Measurements from ENCODE around the gene SLC44A2. TPM values are rescaled to one million over a fixed set of nuclear protein-coding genes. Genes with fewer than 3 reads are reported as not detected.
"Not testable (repeated sequence)": the region's sequence is repeated elsewhere in the genome, so short reads cannot be mapped to it uniquely, and the experiment has no call there.

SLC44A2 gene
- total RNA-seq, 1 experiment from 2014 or later: 31.5 TPM

DNA sequence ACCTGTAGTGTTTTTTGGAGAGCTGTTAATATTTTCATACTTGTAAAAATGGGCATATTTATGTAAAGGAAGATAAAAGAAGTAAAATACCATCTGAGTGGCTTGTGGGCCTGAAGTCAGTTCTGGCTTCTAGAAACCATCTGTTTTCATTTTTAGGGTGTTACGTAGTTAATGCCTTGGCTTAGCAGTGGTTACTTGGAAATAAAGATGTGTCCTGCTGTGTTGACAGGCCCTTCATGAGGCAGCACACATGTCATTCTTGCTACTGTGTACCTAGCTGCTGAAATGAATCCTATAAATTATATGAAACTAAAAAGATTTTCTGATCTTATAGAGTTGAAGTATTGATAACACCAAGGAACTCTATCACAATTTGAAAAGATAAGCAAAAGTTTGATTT, 44.8 kb downstream of the SLC44A2 start:
- Histone ChIP-seq H3K4me1 (ENCODE audit: control insufficient read depth, insufficient read depth, low read length) (peaks cover 3% of the 10 kb centered on the region; the same call in 1 of the 2 replicates), H3K9me3 (ENCODE audit: control insufficient read depth, insufficient read depth, low read depth, low read length) (no peaks in the 10 kb centered on the region), H3K27me3 (ENCODE audit: control insufficient read depth, insufficient read depth, low read length) (no peaks in the 10 kb centered on the region), H3K27ac (ENCODE audit: low read length) (no peak overlapping the region), H3K4me3 (ENCODE audit: low read depth in 2 of 2, low read length in 2 of 2) (no peak overlapping the region), H3K36me3 (ENCODE audit: control insufficient read depth, insufficient read depth, low read length) (peaks cover 8% of the 10 kb centered on the region; the same call in 1 of the 2 replicates)
- in situ Hi-C loops (cut with HindIII; ENCODE audit: low pct_unique_long_range_greater_than_20kb, low sequenced_read_pairs) (no loop called here), intact Hi-C loops (cut with micrococcal nuclease; ENCODE audit: unreplicated experiment) (no loop called here)
- DNase-seq (ENCODE audit: low read depth, low spot score): no peak
- no TSS peak for BruUV-seq (replicated peaks)
- TF ChIP-seq POLR2AphosphoS5 (IDR thresholded peaks at IDR 0.05; ENCODE audit: low read depth, low read length): no peak
- TF ChIP-seq, protein P1, sequence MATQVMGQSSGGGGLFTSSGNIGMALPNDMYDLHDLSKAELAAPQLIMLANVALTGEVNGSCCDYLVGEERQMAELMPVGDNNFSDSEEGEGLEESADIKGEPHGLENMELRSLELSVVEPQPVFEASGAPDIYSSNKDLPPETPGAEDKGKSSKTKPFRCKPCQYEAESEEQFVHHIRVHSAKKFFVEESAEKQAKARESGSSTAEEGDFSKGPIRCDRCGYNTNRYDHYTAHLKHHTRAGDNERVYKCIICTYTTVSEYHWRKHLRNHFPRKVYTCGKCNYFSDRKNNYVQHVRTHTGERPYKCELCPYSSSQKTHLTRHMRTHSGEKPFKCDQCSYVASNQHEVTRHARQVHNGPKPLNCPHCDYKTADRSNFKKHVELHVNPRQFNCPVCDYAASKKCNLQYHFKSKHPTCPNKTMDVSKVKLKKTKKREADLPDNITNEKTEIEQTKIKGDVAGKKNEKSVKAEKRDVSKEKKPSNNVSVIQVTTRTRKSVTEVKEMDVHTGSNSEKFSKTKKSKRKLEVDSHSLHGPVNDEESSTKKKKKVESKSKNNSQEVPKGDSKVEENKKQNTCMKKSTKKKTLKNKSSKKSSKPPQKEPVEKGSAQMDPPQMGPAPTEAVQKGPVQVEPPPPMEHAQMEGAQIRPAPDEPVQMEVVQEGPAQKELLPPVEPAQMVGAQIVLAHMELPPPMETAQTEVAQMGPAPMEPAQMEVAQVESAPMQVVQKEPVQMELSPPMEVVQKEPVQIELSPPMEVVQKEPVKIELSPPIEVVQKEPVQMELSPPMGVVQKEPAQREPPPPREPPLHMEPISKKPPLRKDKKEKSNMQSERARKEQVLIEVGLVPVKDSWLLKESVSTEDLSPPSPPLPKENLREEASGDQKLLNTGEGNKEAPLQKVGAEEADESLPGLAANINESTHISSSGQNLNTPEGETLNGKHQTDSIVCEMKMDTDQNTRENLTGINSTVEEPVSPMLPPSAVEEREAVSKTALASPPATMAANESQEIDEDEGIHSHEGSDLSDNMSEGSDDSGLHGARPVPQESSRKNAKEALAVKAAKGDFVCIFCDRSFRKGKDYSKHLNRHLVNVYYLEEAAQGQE (IDR thresholded peaks at IDR 0.05; ENCODE audit: insufficient read depth in 1 of 2, low read depth in 2 of 2, low read length in 1 of 2): no peak
- TF ChIP-seq SIN3A (IDR thresholded peaks at IDR 0.05; ENCODE audit: borderline replicate concordance, insufficient read depth, low read depth, low read length): no peak
- TF ChIP-seq, protein P2, sequence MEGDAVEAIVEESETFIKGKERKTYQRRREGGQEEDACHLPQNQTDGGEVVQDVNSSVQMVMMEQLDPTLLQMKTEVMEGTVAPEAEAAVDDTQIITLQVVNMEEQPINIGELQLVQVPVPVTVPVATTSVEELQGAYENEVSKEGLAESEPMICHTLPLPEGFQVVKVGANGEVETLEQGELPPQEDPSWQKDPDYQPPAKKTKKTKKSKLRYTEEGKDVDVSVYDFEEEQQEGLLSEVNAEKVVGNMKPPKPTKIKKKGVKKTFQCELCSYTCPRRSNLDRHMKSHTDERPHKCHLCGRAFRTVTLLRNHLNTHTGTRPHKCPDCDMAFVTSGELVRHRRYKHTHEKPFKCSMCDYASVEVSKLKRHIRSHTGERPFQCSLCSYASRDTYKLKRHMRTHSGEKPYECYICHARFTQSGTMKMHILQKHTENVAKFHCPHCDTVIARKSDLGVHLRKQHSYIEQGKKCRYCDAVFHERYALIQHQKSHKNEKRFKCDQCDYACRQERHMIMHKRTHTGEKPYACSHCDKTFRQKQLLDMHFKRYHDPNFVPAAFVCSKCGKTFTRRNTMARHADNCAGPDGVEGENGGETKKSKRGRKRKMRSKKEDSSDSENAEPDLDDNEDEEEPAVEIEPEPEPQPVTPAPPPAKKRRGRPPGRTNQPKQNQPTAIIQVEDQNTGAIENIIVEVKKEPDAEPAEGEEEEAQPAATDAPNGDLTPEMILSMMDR (IDR thresholded peaks at IDR 0.05): no peak
- no peak for TF ChIP-seq TCF7L2 (IDR thresholded peaks at IDR 0.05; ENCODE audit: low read depth, low read length)
- CTCF ChIA-PET: no interaction called here
- POLR2A ChIA-PET: interaction anchor here (0.6 kb wide), 1 partner anchor 200 kb away, joined by 5 read pairs; no protein-coding TSS in a partner anchor
- no peak for ATAC-seq

DNA sequence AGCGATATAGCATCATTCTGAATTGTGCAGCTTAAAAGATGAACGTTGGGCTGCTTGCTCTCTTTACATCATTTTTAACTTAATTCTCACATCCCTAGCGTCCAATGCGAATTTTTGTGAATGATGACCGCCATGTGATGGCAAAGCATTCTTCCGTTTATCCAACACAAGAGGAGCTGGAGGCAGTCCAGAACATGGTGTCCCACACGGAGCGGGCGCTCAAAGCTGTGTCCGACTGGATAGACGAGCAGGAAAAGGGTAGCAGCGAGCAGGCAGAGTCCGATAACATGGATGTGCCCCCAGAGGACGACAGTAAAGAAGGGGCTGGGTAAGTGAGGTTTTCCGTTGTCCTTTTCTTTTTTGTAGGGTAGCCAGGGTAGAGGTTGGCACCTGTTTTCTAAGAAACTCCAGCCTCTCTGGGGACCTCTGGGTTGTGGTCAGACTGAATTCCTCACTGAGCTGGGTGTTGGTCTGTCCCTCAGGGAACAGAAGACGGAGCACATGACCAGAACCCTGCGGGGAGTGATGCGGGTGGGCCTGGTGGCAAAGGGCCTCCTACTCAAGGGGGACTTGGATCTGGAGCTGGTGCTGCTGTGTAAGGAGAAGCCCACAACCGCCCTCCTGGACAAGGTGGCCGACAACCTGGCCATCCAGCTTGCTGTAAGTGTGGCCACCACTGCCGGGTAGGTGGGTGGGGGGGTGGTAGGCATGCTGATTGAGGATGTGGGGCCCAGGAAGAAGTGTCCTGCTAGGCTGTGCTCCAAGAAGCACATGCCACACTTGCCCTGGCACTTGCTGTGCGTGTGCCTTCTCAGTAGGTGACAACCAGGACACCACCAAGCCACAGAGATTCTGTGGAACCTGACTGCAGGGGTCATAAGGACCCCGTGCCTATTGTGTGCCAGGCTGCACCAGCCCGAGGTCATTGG, 45.8 kb downstream of the SLC44A2 start:
- H3K27me3 ChIP-seq (ENCODE audit: control insufficient read depth, insufficient read depth, low read length): no peaks in the 10 kb centered on the region
- no peak overlapping the region for H3K4me3 ChIP-seq (ENCODE audit: low read depth in 2 of 2, low read length in 2 of 2)
- H3K9me3 ChIP-seq (ENCODE audit: control insufficient read depth, insufficient read depth, low read depth, low read length): no peaks in the 10 kb centered on the region
- ChIA-PET CTCF (interaction anchor here (0.7 kb wide), 1 partner anchor 183 kb away, joined by 3 read pairs; no protein-coding TSS in a partner anchor), POLR2A (interaction anchor here (0.5 kb wide), 1 partner anchor 670 kb away, joined by 7 read pairs; no protein-coding TSS in a partner anchor)
- ATAC-seq (no peak), DNase-seq (ENCODE audit: low read depth, low spot score) (no peak)
- H3K4me1 ChIP-seq (ENCODE audit: control insufficient read depth, insufficient read depth, low read length): peaks cover 3% of the 10 kb centered on the region; the same call in 1 of the 2 replicates
- TSS peak; percentile 37 for BruUV-seq (replicated peaks)
- H3K27ac ChIP-seq (ENCODE audit: low read length): no peak overlapping the region
- in situ Hi-C loops (cut with HindIII; ENCODE audit: low pct_unique_long_range_greater_than_20kb, low sequenced_read_pairs) (no loop called here), intact Hi-C loops (cut with micrococcal nuclease; ENCODE audit: unreplicated experiment) (no loop called here)
- TF ChIP-seq, protein P1 (IDR thresholded peaks at IDR 0.05; ENCODE audit: insufficient read depth in 1 of 2, low read depth in 2 of 2, low read length in 1 of 2): no peak
- TF ChIP-seq TCF7L2 (IDR thresholded peaks at IDR 0.05; ENCODE audit: low read depth, low read length) (no peak), POLR2AphosphoS5 (IDR thresholded peaks at IDR 0.05; ENCODE audit: low read depth, low read length) (no peak), SIN3A (IDR thresholded peaks at IDR 0.05; ENCODE audit: borderline replicate concordance, insufficient read depth, low read depth, low read length) (no peak)
- TF ChIP-seq, protein P2 (IDR thresholded peaks at IDR 0.05): no peak
- H3K36me3 ChIP-seq (ENCODE audit: control insufficient read depth, insufficient read depth, low read length): peaks cover 8% of the 10 kb centered on the region; the same call in 1 of the 2 replicates

DNA sequence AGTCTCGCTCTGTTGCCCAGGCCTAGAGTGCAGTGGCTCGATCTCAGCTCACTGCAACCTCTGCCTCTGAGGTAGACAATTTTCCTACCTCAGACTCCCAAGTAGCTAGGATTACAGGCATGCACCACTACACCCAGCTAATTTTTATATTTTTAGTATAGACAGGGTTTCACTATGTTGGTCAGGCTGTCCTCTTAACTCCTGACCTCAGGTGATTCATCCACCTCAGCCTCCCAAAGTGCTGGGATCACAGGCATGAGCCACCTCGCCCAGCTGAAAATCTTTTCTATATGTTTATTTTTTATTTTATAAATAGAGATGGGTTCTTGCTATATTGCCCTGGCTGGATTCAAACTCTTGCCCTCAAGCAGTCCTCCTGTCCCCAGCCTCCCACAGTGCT, 46.6 kb downstream of the SLC44A2 start:
- DNase-seq (ENCODE audit: low read depth, low spot score); H3K36me3 ChIP-seq (ENCODE audit: control insufficient read depth, insufficient read depth, low read length); ATAC-seq; H3K9me3 ChIP-seq (ENCODE audit: control insufficient read depth, insufficient read depth, low read depth, low read length); H3K27ac ChIP-seq (ENCODE audit: low read length); H3K4me1 ChIP-seq (ENCODE audit: control insufficient read depth, insufficient read depth, low read length); H3K27me3 ChIP-seq (ENCODE audit: control insufficient read depth, insufficient read depth, low read length); in situ Hi-C loops (cut with HindIII; ENCODE audit: low pct_unique_long_range_greater_than_20kb, low sequenced_read_pairs); BruUV-seq (replicated peaks); intact Hi-C loops (cut with micrococcal nuclease; ENCODE audit: unreplicated experiment); H3K4me3 ChIP-seq (ENCODE audit: low read depth in 2 of 2, low read length in 2 of 2): not testable (repeated sequence)
- CTCF ChIA-PET: interaction anchor here (0.7 kb wide), 1 partner anchor 182 kb away, joined by 3 read pairs; no protein-coding TSS in a partner anchor
- POLR2A ChIA-PET: interaction anchor here (0.6 kb wide), 1 partner anchor 293 kb away, joined by 3 read pairs; no protein-coding TSS in a partner anchor
